NB4 (cell line): Measurements from ENCODE around the gene LRCOL1.

ENCODE experiments used
- CTCF ChIP-seq: IDR thresholded peaks from one replicate; pipeline ENCODE4 v1.5.1; 2012; ENCODE audit warnings: low read depth, low read length
- MAX ChIP-seq: IDR thresholded peaks from 2 replicates; pipeline ENCODE4 v1.6.1; 2011; ENCODE audit warnings: low read depth, low read length
- MYC ChIP-seq: IDR thresholded peaks from 2 replicates; pipeline ENCODE4 v1.6.1; 2011; ENCODE audit warnings: low read depth, low read length
- POLR2A ChIP-seq: IDR thresholded peaks from 2 replicates; pipeline ENCODE4 v1.6.1; 2011; ENCODE audit warnings: mild to moderate bottlenecking; ENCODE audit not compliant: insufficient read length; ENCODE audit errors: extremely low read depth

DNA sequence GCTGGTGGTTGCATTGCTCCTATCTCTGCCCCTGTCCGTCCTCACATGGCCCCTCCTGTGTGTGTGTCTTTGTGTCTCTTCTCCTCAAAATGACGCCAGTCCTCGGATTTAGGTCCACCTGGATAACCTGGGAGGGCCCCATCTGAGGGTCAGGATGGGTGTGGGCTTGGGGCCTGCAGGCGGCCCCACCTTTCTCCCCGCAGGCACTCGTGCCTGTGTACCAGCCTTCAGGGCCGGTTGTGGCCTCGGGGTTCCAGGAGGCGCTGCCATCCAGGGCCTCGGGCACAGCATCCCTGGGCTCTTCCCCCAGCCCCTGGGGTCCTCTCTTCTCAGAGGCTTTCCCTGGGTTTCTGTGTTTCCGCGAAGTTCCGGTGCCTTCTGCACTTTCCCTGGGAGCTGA is 54.7 kb downstream of the LRCOL1 start:
- TF ChIP-seq CTCF (no peak), POLR2A (no peak), MYC (no peak), MAX (no peak)
